Activated naive CD4-positive, alpha-beta T cell treated with anti-CD3 and anti-CD28 coated beads for 36 hours (primary cell): ENCODE data around the gene SYT4. TPM values are rescaled to one million over a fixed set of nuclear protein-coding genes. Genes with fewer than 3 reads are reported as not detected.

ENCODE experiments used
- CTCF ChIA-PET: fragments of 350-600 bp; sonication (Branson Sonifier 250); formaldehyde crosslinking; loops from one replicate; lab custom pipeline; 2021; ENCODE audit warnings: antibody characterized with exemption; lab: Charles Lee
- DNase-seq: peaks from one replicate; pipeline ENCODE4 v3.0.0-alpha.2; 2020
- H3K27ac Mint-ChIP-seq: one replicate; pipeline ENCODE4 v1.8.0; 2021; ENCODE audit warnings: mild to moderate bottlenecking, mixed read lengths
- H3K27me3 Mint-ChIP-seq: one replicate; pipeline ENCODE4 v1.8.0; 2021; ENCODE audit warnings: low read depth, mixed read lengths
- H3K36me3 Mint-ChIP-seq: one replicate; pipeline ENCODE4 v1.8.0; 2021; ENCODE audit warnings: low read depth, mixed read lengths
- H3K4me1 Mint-ChIP-seq: one replicate; pipeline ENCODE4 v1.8.0; 2021; ENCODE audit warnings: low read depth, mixed read lengths
- H3K4me3 Mint-ChIP-seq: one replicate; pipeline ENCODE4 v1.8.0; 2021; ENCODE audit warnings: mild to moderate bottlenecking, moderate library complexity, mixed read lengths
- H3K9me3 Mint-ChIP-seq: one replicate; pipeline ENCODE4 v1.8.0; 2021; ENCODE audit warnings: mixed read lengths
- intact Hi-C: fragments of 100-400 bp; cut with micrococcal nuclease; formaldehyde crosslinking; loops from one replicate; pipeline ENCODE4 v1.15.1; 2023
- total RNA-seq, 2 experiments: library from RNA; stranded (reverse); gene quantifications; one replicate each; pipeline ENCODE4 v1.2.3, GENCODE V29; 2021

The SYT4 gene
- total RNA-seq, 2 experiments from 2014 or later, result not detected

DNA sequence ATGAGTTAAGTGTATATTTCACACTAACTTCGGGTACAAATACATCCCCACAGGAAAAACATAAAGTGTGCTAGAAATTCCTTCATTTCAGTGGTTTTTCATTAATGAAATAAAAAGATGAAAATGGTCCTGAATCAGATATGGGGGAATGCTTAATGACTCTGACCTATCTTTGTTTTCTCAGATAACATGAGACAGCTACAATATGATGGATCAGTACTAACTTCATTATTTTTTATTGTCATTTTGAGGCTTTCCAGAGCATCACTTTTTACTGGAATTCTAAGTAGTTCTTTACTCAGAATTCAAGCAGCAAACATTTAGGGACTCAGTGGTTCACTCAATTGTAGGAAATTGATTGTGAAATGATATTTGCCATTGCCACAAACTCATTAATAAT lies 2.8 kb downstream of the SYT4 start:
- no peak overlapping the region for H3K4me3 Mint-ChIP-seq
- no peak for DNase-seq
- CTCF ChIA-PET, result interaction anchor here (0.7 kb wide), 1 partner anchor 1160 kb away, joined by 4 read pairs; no protein-coding TSS in a partner anchor
- no peaks in the 10 kb centered on the region for H3K4me1 Mint-ChIP-seq
- peaks cover 8% of the 10 kb centered on the region for H3K27me3 Mint-ChIP-seq
- H3K27ac Mint-ChIP-seq, result no peak overlapping the region
- no peaks in the 10 kb centered on the region for H3K36me3 Mint-ChIP-seq
- H3K9me3 Mint-ChIP-seq, result no peaks in the 10 kb centered on the region
- intact Hi-C loops, result loop anchor here (5.0 kb wide), 1 partner anchor 677 kb away; no protein-coding TSS in a partner anchor

DNA sequence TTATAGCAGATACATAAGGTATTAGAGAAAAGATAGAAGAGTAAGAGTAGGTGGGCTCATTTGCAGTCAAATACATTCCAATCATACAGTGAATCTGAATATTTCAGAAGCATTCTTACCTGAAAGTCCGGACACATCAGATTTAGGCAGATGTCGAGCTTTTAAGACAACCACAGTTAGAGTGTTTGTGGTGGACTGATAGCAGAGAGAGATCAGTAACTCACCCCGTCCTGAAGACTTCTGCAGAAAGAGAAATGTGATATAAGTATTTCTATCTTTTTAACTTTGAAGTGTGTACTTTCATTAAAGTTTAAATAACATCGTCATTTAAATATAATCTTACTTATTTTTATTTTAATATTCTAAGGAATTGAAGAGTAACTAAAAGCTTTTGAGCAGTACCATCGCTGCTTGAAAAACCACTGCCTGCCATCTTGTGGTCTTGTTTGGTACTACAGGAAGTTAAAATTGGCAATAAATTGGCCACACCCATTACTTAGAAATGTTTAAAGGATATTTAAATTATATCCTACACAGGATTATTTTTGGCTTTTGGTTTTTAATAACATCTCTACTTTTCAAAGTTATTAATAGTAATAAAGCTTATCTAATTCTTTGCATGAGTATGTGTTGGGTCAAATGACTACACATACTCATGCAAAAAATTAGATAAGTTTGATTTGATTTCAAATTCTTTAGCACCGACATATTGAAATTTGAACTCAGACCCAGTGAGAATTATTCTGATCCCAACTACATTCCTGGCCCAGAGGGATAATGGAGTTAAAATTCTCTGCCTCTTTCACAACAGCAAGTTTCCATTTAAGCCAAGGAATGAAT lies 5.5 kb downstream of the SYT4 start:
- no peak overlapping the region for H3K4me3 Mint-ChIP-seq
- H3K36me3 Mint-ChIP-seq, result no peaks in the 10 kb centered on the region
- CTCF ChIA-PET, result interaction anchor here (0.9 to 3.2 kb wide), 12 partner anchors 11 to 1218 kb away, joined by 3 to 14 read pairs (median 4); no protein-coding TSS in a partner anchor
- no peaks in the 10 kb centered on the region for H3K9me3 Mint-ChIP-seq
- peaks cover 3% of the 10 kb centered on the region for H3K27me3 Mint-ChIP-seq
- peak; percentile 36 for DNase-seq
- no peaks in the 10 kb centered on the region for H3K4me1 Mint-ChIP-seq
- no peak overlapping the region for H3K27ac Mint-ChIP-seq
- intact Hi-C loops, result loop anchor here (1.0 to 5.0 kb wide), 4 partner anchors 675 to 1219 kb away; no protein-coding TSS in a partner anchor

DNA sequence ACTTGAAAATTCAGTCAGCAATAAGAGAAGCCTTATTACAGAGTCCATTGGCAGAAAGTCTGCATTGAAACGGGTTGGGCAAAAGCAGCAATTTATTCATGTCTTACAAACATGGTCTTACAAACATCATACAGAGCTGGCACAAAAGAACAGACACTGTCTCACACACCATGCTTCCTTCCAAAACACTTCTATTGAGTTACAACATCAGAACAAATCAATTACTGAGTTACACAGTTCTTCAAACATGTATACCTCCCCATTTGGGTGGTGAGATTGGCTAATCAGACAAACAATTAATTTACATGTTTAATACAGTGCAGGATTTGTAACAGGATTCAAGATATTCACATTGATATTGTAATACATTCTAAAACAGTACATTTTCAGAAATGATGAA lies 9.5 kb downstream of the SYT4 start:
- CTCF ChIA-PET, result no interaction called here
- Mint-ChIP-seq H3K27me3 (no peaks in the 10 kb centered on the region), H3K9me3 (no peaks in the 10 kb centered on the region), H3K4me3 (no peak overlapping the region), H3K4me1 (no peaks in the 10 kb centered on the region), H3K27ac (no peak overlapping the region), H3K36me3 (no peaks in the 10 kb centered on the region)
- intact Hi-C loops, result no loop called here
- no peak for DNase-seq

DNA sequence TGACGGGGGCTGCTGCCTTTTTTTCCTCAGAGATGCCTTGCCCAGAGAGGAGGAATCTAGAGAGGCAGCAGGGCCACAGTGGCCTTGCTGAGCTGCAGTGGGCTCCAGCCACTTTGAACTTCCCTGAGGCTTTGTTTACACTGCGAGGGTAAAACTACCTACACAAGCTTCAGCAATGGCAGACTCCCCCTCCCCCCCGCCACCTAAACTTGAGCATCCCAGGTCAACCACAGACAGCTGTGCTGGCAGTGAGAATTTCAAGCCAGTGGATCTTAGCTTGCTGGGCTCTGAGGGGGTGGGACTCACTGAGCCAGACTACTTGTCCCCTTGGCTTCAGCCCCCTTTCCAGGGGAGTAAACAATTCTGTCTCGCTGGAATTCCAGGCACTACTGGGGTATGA lies 11.8 kb downstream of the SYT4 start:
- Mint-ChIP-seq H3K36me3 (no peaks in the 10 kb centered on the region), H3K27me3 (no peaks in the 10 kb centered on the region), H3K4me3 (no peak overlapping the region), H3K27ac (no peak overlapping the region), H3K9me3 (no peaks in the 10 kb centered on the region), H3K4me1 (no peaks in the 10 kb centered on the region)
- intact Hi-C loops, result no loop called here
- no peak for DNase-seq
- CTCF ChIA-PET, result no interaction called here

DNA sequence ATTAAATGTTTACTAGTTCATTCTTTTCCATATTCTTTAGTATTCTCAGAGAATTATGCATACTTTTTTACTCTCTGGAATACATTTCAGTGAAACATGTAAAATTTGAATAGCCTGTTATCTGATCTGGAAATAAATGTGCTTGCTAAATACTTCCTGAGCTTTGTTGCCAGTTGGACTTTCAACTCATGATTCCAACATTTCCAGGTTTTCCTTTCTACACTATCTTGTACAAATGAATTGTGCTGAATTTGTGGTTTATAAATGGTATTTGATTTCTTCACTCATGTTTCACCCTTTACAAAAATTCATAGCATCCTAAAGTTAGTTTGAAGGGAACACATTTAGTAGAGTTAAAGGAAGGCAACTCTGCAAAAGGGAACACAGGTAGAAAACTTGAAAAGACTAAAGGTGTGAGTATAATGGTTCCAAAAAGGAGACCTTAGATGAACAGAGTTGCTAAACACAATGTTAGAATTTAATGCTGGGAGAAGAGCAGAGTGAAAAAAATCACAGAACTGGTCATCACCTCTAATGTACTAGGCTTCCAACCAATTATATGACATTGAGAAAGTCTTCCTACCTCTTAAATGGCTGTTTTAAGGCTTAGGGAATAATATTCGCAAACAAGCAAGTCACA lies 28.6 kb downstream of the SYT4 start:
- DNase-seq, result no peak
- Mint-ChIP-seq H3K4me3 (no peak overlapping the region), H3K4me1 (no peaks in the 10 kb centered on the region), H3K36me3 (no peaks in the 10 kb centered on the region), H3K27ac (no peak overlapping the region), H3K27me3 (no peaks in the 10 kb centered on the region), H3K9me3 (peaks cover 4% of the 10 kb centered on the region)
- intact Hi-C loops, result no loop called here
- CTCF ChIA-PET, result no interaction called here

DNA sequence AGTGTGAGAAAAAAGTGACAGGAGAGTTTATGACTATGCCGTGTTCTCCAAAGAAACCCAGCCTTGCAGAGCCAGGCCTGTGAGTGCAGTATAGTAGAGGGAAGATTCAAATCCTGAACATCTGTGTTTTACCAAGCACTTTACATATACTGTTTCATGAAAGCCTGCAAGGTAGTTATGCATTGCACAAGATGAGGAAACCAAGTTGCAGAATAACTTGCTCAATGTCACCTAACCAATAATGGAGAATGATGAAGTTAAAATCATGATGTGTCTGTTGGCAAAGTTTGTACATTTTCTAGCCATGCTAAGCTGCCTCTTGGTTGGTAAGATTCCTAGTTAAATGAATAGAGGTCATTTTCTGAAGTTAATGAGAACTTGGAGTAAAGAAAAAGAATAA lies 29.3 kb downstream of the SYT4 start:
- CTCF ChIA-PET, result no interaction called here
- DNase-seq, result no peak
- Mint-ChIP-seq H3K27me3 (no peaks in the 10 kb centered on the region), H3K36me3 (no peaks in the 10 kb centered on the region), H3K27ac (no peak overlapping the region), H3K4me1 (no peaks in the 10 kb centered on the region), H3K4me3 (no peak overlapping the region), H3K9me3 (peaks cover 2% of the 10 kb centered on the region)
- intact Hi-C loops, result no loop called here

DNA sequence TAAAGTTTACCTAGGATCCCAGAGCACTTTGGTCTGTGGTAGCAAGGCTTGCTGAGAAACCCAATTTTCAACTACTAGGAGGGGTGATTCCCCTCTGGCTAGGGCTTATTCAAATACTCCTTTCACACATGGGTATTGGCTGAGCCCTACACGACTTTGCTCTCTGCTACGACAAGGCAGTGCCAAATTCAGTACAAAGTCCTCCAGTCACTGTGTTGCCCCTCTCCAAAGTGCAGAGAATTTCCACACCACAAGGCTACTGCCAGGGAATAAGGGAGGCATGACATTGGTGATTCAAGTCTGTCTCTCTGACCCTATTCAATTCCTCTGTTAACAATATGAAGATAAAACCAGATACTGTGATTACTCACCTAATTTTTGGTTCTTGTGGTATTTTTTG lies 38.9 kb downstream of the SYT4 start:
- no peak for DNase-seq
- intact Hi-C loops, result no loop called here
- Mint-ChIP-seq H3K9me3 (no peaks in the 10 kb centered on the region), H3K27me3 (no peaks in the 10 kb centered on the region), H3K4me1 (no peaks in the 10 kb centered on the region), H3K36me3 (no peaks in the 10 kb centered on the region), H3K4me3 (no peak overlapping the region), H3K27ac (no peak overlapping the region)
- CTCF ChIA-PET, result no interaction called here

DNA sequence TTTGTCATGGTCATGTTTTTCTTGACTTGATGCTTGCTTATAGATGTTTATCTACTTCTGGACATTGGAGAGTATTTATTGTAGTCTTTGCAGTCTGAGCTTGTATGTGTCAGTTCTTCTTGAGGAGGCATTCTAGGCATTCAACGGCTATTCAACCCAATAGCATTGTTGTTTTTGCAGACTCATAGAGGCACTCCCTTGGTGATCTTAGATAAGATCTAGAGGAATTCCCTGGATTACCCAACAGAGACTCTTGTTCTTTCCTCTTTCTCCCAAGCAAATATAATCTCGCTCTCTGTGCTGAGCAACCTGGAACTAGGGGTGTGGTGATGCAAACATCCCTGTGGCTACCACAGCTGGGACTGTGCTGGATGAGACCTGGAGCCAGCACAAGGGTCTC lies 40.4 kb downstream of the SYT4 start:
- Mint-ChIP-seq H3K4me1 (no peaks in the 10 kb centered on the region), H3K27me3 (no peaks in the 10 kb centered on the region), H3K4me3 (no peak overlapping the region), H3K9me3 (peaks cover 3% of the 10 kb centered on the region), H3K27ac (no peak overlapping the region), H3K36me3 (no peaks in the 10 kb centered on the region)
- intact Hi-C loops, result no loop called here
- CTCF ChIA-PET, result no interaction called here
- no peak for DNase-seq

DNA sequence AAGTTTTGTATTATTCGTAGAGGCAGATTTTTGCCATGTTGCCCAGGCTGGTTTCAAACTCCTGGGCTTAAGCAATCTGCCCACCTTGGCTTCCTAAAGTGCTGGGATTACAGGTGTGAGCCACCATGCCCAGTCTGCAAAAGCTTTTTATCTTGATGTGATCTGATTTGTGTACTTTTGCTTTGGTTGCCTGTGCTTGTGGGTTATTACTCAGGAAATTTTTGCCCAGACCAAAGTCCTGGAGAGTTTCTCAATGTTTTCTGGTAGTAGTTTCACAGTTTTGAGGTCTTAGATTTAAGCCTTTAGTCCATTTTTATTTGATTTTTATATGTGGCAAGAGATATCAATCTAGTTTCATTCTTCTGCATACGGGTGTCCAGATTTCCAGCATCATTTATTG lies 42.4 kb downstream of the SYT4 start:
- Mint-ChIP-seq H3K4me1 (no peaks in the 10 kb centered on the region), H3K27ac (no peak overlapping the region), H3K27me3 (no peaks in the 10 kb centered on the region), H3K36me3 (no peaks in the 10 kb centered on the region), H3K4me3 (no peak overlapping the region), H3K9me3 (peaks cover 3% of the 10 kb centered on the region)
- CTCF ChIA-PET, result no interaction called here
- no peak for DNase-seq
- intact Hi-C loops, result no loop called here

DNA sequence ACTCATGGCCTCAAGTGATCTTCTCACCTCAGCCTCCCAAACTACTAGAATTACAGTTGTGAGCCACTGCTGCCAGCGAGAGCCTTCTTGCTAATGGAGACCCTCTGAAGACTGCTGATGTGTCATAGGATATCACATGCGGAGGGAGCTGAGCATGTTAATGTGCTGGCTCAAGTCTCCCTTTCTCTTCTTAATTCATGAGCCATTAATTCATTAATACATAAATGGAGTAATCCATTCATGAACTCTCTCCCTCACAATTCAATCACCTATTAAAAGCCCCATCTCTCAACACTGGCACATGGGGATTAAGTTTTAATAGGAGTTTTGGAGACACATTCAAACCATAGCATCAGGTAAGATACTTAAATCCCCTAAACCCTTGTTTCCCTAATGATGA lies 54.8 kb downstream of the SYT4 start:
- H3K4me1 Mint-ChIP-seq, result no peaks in the 10 kb centered on the region
- H3K27ac Mint-ChIP-seq, result no peak overlapping the region
- H3K4me3 Mint-ChIP-seq, result no peak overlapping the region
- intact Hi-C loops, result no loop called here
- peaks cover 3% of the 10 kb centered on the region for H3K9me3 Mint-ChIP-seq
- CTCF ChIA-PET, result interaction anchor here (0.7 kb wide), 1 partner anchor 37 kb away, joined by 3 read pairs; no protein-coding TSS in a partner anchor
- no peak for DNase-seq
- H3K27me3 Mint-ChIP-seq, result no peaks in the 10 kb centered on the region
- H3K36me3 Mint-ChIP-seq, result no peaks in the 10 kb centered on the region

DNA sequence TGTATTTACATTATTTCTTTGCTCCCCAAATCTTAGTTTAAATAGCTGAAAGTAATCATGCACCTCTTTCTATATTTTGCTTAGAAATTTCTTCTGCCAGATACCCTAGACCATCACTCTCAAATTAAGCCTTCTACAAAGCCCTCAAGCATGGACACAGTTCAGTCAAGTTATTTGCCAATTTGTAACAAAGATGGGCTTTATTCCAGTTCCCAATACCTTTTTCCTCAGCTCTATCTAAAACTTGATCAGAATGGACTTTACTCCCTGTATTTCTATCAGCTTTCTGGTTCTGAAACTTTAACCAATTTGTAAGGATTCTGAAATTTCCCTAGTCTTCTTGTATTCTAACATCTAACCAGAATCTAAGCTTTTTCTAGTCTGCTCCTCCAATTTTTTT lies 56.6 kb downstream of the SYT4 start:
- H3K27me3 Mint-ChIP-seq, result no peaks in the 10 kb centered on the region
- no peaks in the 10 kb centered on the region for H3K4me1 Mint-ChIP-seq
- CTCF ChIA-PET, result no interaction called here
- intact Hi-C loops, result no loop called here
- no peak overlapping the region for H3K27ac Mint-ChIP-seq
- peaks cover 2% of the 10 kb centered on the region for H3K9me3 Mint-ChIP-seq
- no peak overlapping the region for H3K4me3 Mint-ChIP-seq
- DNase-seq, result no peak
- H3K36me3 Mint-ChIP-seq, result no peaks in the 10 kb centered on the region
